Heart right ventricle (tissue), 16 donors: ENCODE results near the gene CDKN2B-AS1. TPM values are rescaled to one million over a fixed set of nuclear protein-coding genes. Genes with fewer than 3 reads are reported as not detected.

Source experiments
- ATAC-seq, 8 donors: fragments of 200-7000 bp; cut with Tn5 transposase; one replicate each; pipeline ENCODE4 v1.9.1; 2020; ENCODE audit warnings: mild to moderate bottlenecking in 8 of 8, moderate library complexity in 8 of 8, moderate number of reproducible peaks in 1 of 8
- DNase-seq, 2 donors: peaks; one replicate each; pipeline ENCODE4 v3.0.0-alpha.2; 2020
- H3K27ac ChIP-seq, 10 donors: fragments of 200-600 bp; sonication (generic) in 2 of 10; one replicate each; pipeline versions ENCODE4 v1.5.0 to v1.8.0; 2020 to 2022; ENCODE audit warnings: mild to moderate bottlenecking in 3 of 10
- H3K27me3 ChIP-seq, 7 donors: fragments of 200-600 bp; one replicate each; pipeline ENCODE4 v1.8.0; 2021 to 2022; ENCODE audit warnings: mild to moderate bottlenecking in 2 of 7
- H3K36me3 ChIP-seq, 9 donors: fragments of 200-600 bp; sonication (generic) in 1 of 9; one replicate each; pipeline versions ENCODE4 v1.5.0 to v1.8.0; 2020 to 2022; ENCODE audit warnings: mild to moderate bottlenecking in 2 of 9
- H3K4me1 ChIP-seq, 9 donors: fragments of 200-600 bp; sonication (generic) in 1 of 9; one replicate each; pipeline versions ENCODE4 v1.5.0 to v1.8.0; 2020 to 2022; ENCODE audit warnings: mild to moderate bottlenecking in 4 of 9
- H3K4me3 ChIP-seq, 10 donors: fragments of 200-600 bp; sonication (generic) in 2 of 10; one replicate each; pipeline versions ENCODE4 v1.5.0 to v1.8.0; 2020 to 2022; ENCODE audit warnings: mild to moderate bottlenecking in 7 of 10, moderate library complexity in 2 of 10
- H3K9me3 ChIP-seq, 11 donors: fragments of 200-600 bp in 10 of 11; sonication (generic) in 2 of 11; one replicate each; pipeline versions ENCODE4 v1.5.0 to v1.8.0; 2013 to 2022; ENCODE audit warnings: mild to moderate bottlenecking in 2 of 11, control low read depth in 1 of 11, moderate library complexity in 1 of 11
- CTCF ChIP-seq, 9 donors: fragments of 200-600 bp; sonication (generic) in 2 of 9; IDR thresholded peaks; one replicate each; pipeline versions ENCODE4 v1.5.0 to v1.8.0; 2021 to 2022; ENCODE audit warnings: antibody characterized with exemption in 9 of 9, mild to moderate bottlenecking in 5 of 9, moderate library complexity in 1 of 9
- WGBS, 2 donors: extraction: QIAGEN DNeasy Blood & Tissue Kit; methylation state at CpG; one replicate each; pipeline ENCODE4 v1.1.7; 2013; ENCODE audit warnings: inconsistent platforms in 1 of 2; 5-methylcytosine and 5-hydroxymethylcytosine counted together
- intact Hi-C, 10 donors: fragments of 100-400 bp; cut with DNase I; formaldehyde crosslinking; loops; one replicate each; pipeline versions ENCODE4 v1.11.1 to v1.14.2; 2022
- polyA plus RNA-seq, 2 donors: library from polyadenylated mRNA; stranded (reverse); fragments of 200-250 nt; gene quantifications; one replicate each; pipeline ENCODE4 v1.2.3, GENCODE V29; 2013
- total RNA-seq, 10 donors: library from RNA; stranded (reverse); fragmentation: NEBNext Ultra II Directional in 3 of 10; extraction: Animal tissue kit (Norgen Biotek cat#: 25700) in 3 of 10; gene quantifications; one replicate each; pipeline versions ENCODE4 v1.2.1 to v1.2.4, GENCODE V29; 2021 to 2023
- donor health status: Arrhythmogenic right ventricular cardiomyopathy.
- donor health status: ischemic (EF 13 %, LVEDD 7.1; RV severe dilation, severe dysfunction).
- donor health status: healthy with polysubstance abuse.
- donor health status: DM: no; HTN: yes; CAD: no.
- donor health status: DM: no; HTN: no; CAD: no.
- donor health status: ischemic (EF 25% LVEDD 6.9; RV normal size, moderate dysfunction).
- donor health status: ischemic (EF 25% LVEDD 5.7; RV mildly dilated, moderate dysfunction).
- donor health status: healthy.
- donor health status: DM: yes; HTN: yes; CAD: no.
- donor health status: Ischemic cardiomyopathy.
- donor health status: ischemic (EF 35%, LVEDD 5.7; RV mildly dilated, moderate dysfunction).
- donor health status: nonischemic (EF 11% LVEDD 7.7; RV severe dilation, severe dysfunction).
- donor health status: DM: yes; HTN: yes; CAD: no.
- donor health status: PGD.
- donor health status: ischemic (EF 29% LVEDD 5.4; RV normal size, mild dysfunction).
- donor health status: nonischemic (EF 23%, LVEDD 6.1; RV moderate dilation, normal function).

Gene CDKN2B-AS1
- total and polyA plus RNA-seq, 12 donors, result 0.14 to 0.45 (median 0.30) TPM; not detected in 9

DNA sequence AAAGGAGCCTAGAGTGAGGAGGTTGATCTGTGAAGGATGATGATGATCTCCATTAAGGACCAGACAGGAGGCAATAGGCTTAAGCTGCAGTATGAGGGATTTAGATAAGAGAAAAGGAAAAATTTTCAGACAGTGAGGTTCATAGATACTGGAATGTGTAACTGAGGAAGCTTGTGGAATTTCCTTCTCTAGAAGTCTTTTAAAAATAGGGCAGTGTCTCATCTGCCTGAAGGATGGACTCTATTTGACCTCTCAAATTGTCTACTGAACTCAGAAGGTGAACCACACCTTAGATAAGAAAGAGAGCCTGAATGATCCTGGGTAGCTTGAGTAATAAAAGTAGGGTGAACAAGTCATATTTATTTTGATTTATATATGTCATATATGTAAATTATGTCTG lies 162.7 kb downstream of the CDKN2B-AS1 start:
- Histone ChIP-seq H3K36me3 (no peaks in the 10 kb centered on the region), H3K9me3 (no peaks in the 10 kb centered on the region), H3K4me1 (peaks cover 0 to 36% (median 22%) of the 10 kb centered on the region in 9 donors), H3K27me3 (no peaks in the 10 kb centered on the region), H3K4me3 (no peak overlapping the region), H3K27ac (peak overlapping the region in 3 of 10 donors; percentile 19 to 31 (median 23))
- no peak for TF ChIP-seq CTCF (IDR thresholded peaks at IDR 0.05)
- intact Hi-C loops, result no loop called here
- DNase-seq (no peak), ATAC-seq (peak in 1 of 8 donors; percentile 30)

DNA sequence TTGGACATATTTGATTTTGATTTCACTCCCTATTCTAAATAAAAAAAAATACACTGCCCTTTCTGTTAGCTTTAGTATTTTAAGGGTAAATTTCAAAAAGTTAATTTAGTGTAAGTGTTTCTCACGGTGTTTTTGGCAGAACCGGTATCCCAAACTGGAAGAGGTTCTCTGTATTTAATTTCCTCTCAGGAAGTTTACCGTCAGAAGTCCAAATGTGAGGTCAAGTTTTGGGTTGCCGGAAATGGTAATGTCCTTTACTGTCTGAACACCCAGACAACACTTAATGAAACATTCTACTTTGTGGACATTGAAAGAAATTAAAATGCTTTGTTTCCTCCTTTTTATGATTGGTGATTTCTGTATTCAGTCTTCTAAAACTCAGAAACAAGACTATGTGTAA lies 163.2 kb downstream of the CDKN2B-AS1 start:
- peaks cover 0 to 36% (median 22%) of the 10 kb centered on the region in 9 donors for H3K4me1 ChIP-seq
- no peaks in the 10 kb centered on the region for H3K9me3 ChIP-seq
- peak overlapping the region in 4 of 10 donors; percentile 23 to 56 (median 30) for H3K27ac ChIP-seq
- H3K27me3 ChIP-seq, result no peaks in the 10 kb centered on the region
- H3K36me3 ChIP-seq, result no peaks in the 10 kb centered on the region
- no peak for ATAC-seq
- H3K4me3 ChIP-seq, result no peak overlapping the region
- 37 to 50% methylated on average over 4 of the region's 4 CpGs for WGBS, 2 donors
- TF ChIP-seq CTCF (IDR thresholded peaks at IDR 0.05), result no peak
- intact Hi-C loops, result no loop called here
- DNase-seq, result no peak

DNA sequence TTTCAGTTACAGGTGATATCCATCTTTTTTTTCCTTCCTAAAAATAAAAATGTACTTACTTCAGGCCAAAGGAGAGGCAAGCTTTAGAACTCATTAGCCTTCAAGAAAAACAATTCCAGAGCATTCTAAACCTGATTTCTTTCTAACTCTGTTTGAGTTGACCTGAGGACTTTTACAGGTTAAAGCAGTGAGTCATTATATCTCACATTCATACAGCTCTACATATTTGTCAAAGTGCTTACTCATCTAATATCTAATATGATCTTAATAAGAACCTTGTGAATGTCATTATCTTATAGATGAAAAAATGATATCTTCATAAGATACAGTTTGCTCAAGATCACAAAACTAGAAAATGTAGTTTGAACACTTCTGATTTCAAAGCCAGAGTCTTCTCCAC lies 163.7 kb downstream of the CDKN2B-AS1 start:
- no peak for TF ChIP-seq CTCF (IDR thresholded peaks at IDR 0.05)
- no peaks in the 10 kb centered on the region for H3K27me3 ChIP-seq
- no peaks in the 10 kb centered on the region for H3K9me3 ChIP-seq
- DNase-seq, result no peak
- no peaks in the 10 kb centered on the region for H3K36me3 ChIP-seq
- intact Hi-C loops, result no loop called here
- no peak for ATAC-seq
- peak overlapping the region in 3 of 10 donors; percentile 23 to 56 (median 30) for H3K27ac ChIP-seq
- no peak overlapping the region for H3K4me3 ChIP-seq
- H3K4me1 ChIP-seq, result peaks cover 0 to 36% (median 22%) of the 10 kb centered on the region in 9 donors

GRCh38 chr9:22158927-22159346 lies 164.3 kb downstream of the CDKN2B-AS1 start:
- intact Hi-C loops, result no loop called here
- peak overlapping the region in 3 of 10 donors; percentile 2 to 56 (median 30) for H3K27ac ChIP-seq
- 22 to 24% methylated on average over 3 of the region's 3 CpGs for WGBS, 2 donors

More at GRCh38 chr9:22158927-22159346, 164.3 kb downstream of the CDKN2B-AS1 start:
- Histone ChIP-seq H3K36me3 (no peaks in the 10 kb centered on the region), H3K27me3 (no peaks in the 10 kb centered on the region), H3K9me3 (no peaks in the 10 kb centered on the region), H3K4me1 (peaks cover 0 to 36% (median 22%) of the 10 kb centered on the region in 9 donors), H3K4me3 (no peak overlapping the region)
- peak in 7 of 8 donors; percentile 61 to 93 (median 68) for ATAC-seq
- no peak for TF ChIP-seq CTCF (IDR thresholded peaks at IDR 0.05)
- no peak for DNase-seq
